HepG2 (cell line): Measurements from ENCODE around the gene HERC5. TPM values are rescaled to one million over a fixed set of nuclear protein-coding genes. Genes with fewer than 3 reads are reported as not detected.

ENCODE experiments used
- ATAC-seq: fragments of 200-7000 bp; cut with Tn5 transposase; 3 replicates; pipeline ENCODE4 v1.9.1; 2020; ENCODE audit warnings: mild to moderate bottlenecking, moderate library complexity
- BruUV-seq: library from RNA; stranded (reverse); fragments of 400-500 nt; replicated peaks from 2 replicates; lab custom pipeline; 2021; lab: Mats Ljungman, UMichigan
- CTCF ChIA-PET: fragments of 300-600 bp; formaldehyde crosslinking; extraction: SDS; loops from one replicate; lab custom pipeline; 2021; ENCODE audit warnings: low total read pairs, inconsistent platforms, low intra/inter-chr PET ratio; lab: Yijun Ruan, JAX
- POLR2A ChIA-PET: fragments of 350-600 bp; sonication (Branson Sonifier 250); formaldehyde crosslinking; loops from one replicate; lab custom pipeline; 2020; ENCODE audit warnings: antibody characterized with exemption, inconsistent platforms; lab: Yijun Ruan, JAX
- DNase-seq: peaks from one replicate; pipeline ENCODE4 v3.0.0-alpha.2; 2015; ENCODE audit warnings: low spot score
- FAIRE-seq: peaks from 3 replicates; lab custom pipeline; 2011; peaks lifted over from hg19 to GRCh38; lab: Jason Lieb, UNC
- H2AFZ ChIP-seq: one replicate; pipeline ENCODE4 v1.6.1; 2011; ENCODE audit warnings: low read length, inconsistent platforms
- H3K27ac ChIP-seq: fragments of 300-600 bp; 3 replicates; pipeline ENCODE4 v1.8.0; 2011; ENCODE audit warnings: mixed run types, mild to moderate bottlenecking, mixed read lengths, low read length, inconsistent platforms; ENCODE audit not compliant: insufficient read depth; ENCODE audit errors: extremely low read length
- H3K27me3 ChIP-seq, 2 experiments: fragments of 200-600 bp in 1 of 2; 2 replicates in 1 of 2; 3 replicates in 1 of 2; pipeline versions ENCODE4 v1.6.0 to v1.8.0; 2011; ENCODE audit warnings: low read length in 2 of 2, mild to moderate bottlenecking in 2 of 2, moderate library complexity in 2 of 2, inconsistent platforms in 1 of 2; ENCODE audit not compliant: insufficient read depth in 2 of 2, control insufficient read depth in 1 of 2
- H3K36me3 ChIP-seq, 2 experiments: fragments of 200-600 bp in 1 of 2; replicated peaks in 1 of 2; 2 replicates in 1 of 2; 3 replicates in 1 of 2; pipeline versions ENCODE4 v1.5.1 to v1.8.0; 2011; ENCODE audit warnings: low read length in 2 of 2, inconsistent platforms in 1 of 2; ENCODE audit not compliant: insufficient read depth in 2 of 2, control insufficient read depth in 1 of 2
- H3K4me1 ChIP-seq: 2 replicates; pipeline ENCODE4 v1.5.1; 2012; ENCODE audit warnings: low read length, inconsistent platforms; ENCODE audit not compliant: insufficient read depth
- H3K4me2 ChIP-seq: 2 replicates; pipeline ENCODE4 v1.6.0; 2011; ENCODE audit warnings: low read depth, low read length, inconsistent platforms
- H3K4me3 ChIP-seq, 3 experiments: fragments of 200-600 bp in 1 of 3; sonication (generic), shearing (Covaris generic) in 1 of 3; replicated peaks in 1 of 3; 2 replicates each; pipeline ENCODE4 v1.5.1; 2011 to 2016; ENCODE audit warnings: low read length in 3 of 3, inconsistent platforms in 2 of 3, low read depth in 2 of 3, mild to moderate bottlenecking in 2 of 3, control low read depth in 1 of 3, mixed read lengths in 1 of 3; ENCODE audit not compliant: insufficient read depth in 1 of 3
- H3K79me2 ChIP-seq: one replicate; pipeline ENCODE4 v1.6.1; 2011; ENCODE audit warnings: low read length, inconsistent platforms; ENCODE audit not compliant: insufficient read depth
- H3K9ac ChIP-seq: 2 replicates; pipeline ENCODE4 v1.6.0; 2011; ENCODE audit warnings: mild to moderate bottlenecking, low read depth, low read length, inconsistent platforms; ENCODE audit not compliant: insufficient read depth
- H3K9me3 ChIP-seq: 2 replicates; pipeline ENCODE4 v1.5.1; 2012; ENCODE audit warnings: mild to moderate bottlenecking, low read length
- H4K20me1 ChIP-seq: 2 replicates; pipeline ENCODE4 v1.6.0; 2011; ENCODE audit warnings: inconsistent platforms, mild to moderate bottlenecking, low read length, moderate library complexity; ENCODE audit not compliant: insufficient read depth
- POLR2AphosphoS5 ChIP-seq: IDR thresholded peaks from 2 replicates; pipeline ENCODE4 v1.6.1; 2012; ENCODE audit warnings: low read depth, low read length
- RFX3 ChIP-seq: IDR thresholded peaks from 2 replicates; pipeline ENCODE4 v1.6.1; 2016; ENCODE audit warnings: missing biosample characterization, missing genetic modification reagents
- ZBTB33 ChIP-seq: sonication (generic); formaldehyde crosslinking; IDR thresholded peaks from 2 replicates; pipeline ENCODE4 v1.4.0; 2020; ENCODE audit warnings: missing genetic modification reagents
- ZNF510 ChIP-seq: sonication (generic); formaldehyde crosslinking; IDR thresholded peaks from 2 replicates; pipeline ENCODE4 v1.4.0; 2020; ENCODE audit warnings: low read depth, mild to moderate bottlenecking, missing genetic modification reagents
- ZNF672 ChIP-seq: sonication (generic); formaldehyde crosslinking; IDR thresholded peaks from 2 replicates; pipeline ENCODE4 v1.8.1; 2022; ENCODE audit warnings: missing genetic modification reagents
- ZNF710 ChIP-seq: sonication (generic); formaldehyde crosslinking; IDR thresholded peaks from 2 replicates; pipeline ENCODE4 v1.5.0; 2020; ENCODE audit warnings: mild to moderate bottlenecking, missing genetic modification reagents, borderline replicate concordance
- WGBS: methylation state at CpG from one replicate; pipeline ENCODE4 v1.1.6; 2017; ENCODE audit warnings: low lambda C conversion rate; 5-methylcytosine and 5-hydroxymethylcytosine counted together
- in situ Hi-C: cut with HindIII; loops from 2 replicates; pipeline ENCODE4 v1.10.0; 2017; ENCODE audit warnings: low pct_unique_long_range_greater_than_20kb; ENCODE audit not compliant: extremely low pct_ligation_motif_present
- intact Hi-C: fragments of 100-400 bp; cut with micrococcal nuclease; formaldehyde crosslinking; loops from one replicate; pipeline ENCODE4 v1.10.0; 2022; ENCODE audit not compliant: unreplicated experiment
- polyA plus RNA-seq, 8 experiments: library from polyadenylated mRNA; depleted of rRNA in 3 of 8; stranded (reverse) in 7 of 8; unstranded in 1 of 8; fragments of >200 nt; fragmentation: Illumina TruSeq in 4 of 8; extraction: Trizol in 4 of 8; gene quantifications; 2 replicates each; pipeline versions ENCODE4 v1.2.1 to v1.2.3, GENCODE V29; 2011 to 2016; ENCODE audit warnings: low read depth in 4 of 8, missing spikeins in 1 of 8, mixed read lengths in 1 of 8; ENCODE audit not compliant: insufficient read depth in 1 of 8
- total RNA-seq, 5 experiments: library from RNA; depleted of rRNA; stranded (reverse); fragments of >200 nt; fragmentation: Illumina TruSeq; extraction: Trizol; gene quantifications; 2 replicates each; pipeline ENCODE4 v1.2.3, GENCODE V29; 2016; ENCODE audit warnings: low read depth in 1 of 5

HERC5 gene
- total and polyA plus RNA-seq, 2 of the 13 experiments (the other 11 are each of a cell fraction or from before 2014, with no cell fraction given): 0.13 to 0.33 TPM

GRCh38 chr4:88445252-88445651 is 11.7 kb upstream of the HERC5 start:
- in situ Hi-C loops: no loop called here
- H3K36me3 ChIP-seq: no peaks in the 10 kb centered on the region
- H2AFZ ChIP-seq: no peak overlapping the region
- no peak for FAIRE-seq
- WGBS: 0% methylated on average over 4 of the region's 4 CpGs
- H3K4me2 ChIP-seq: no peak overlapping the region
- no TSS peak for BruUV-seq
- intact Hi-C loops: no loop called here
- no peaks in the 10 kb centered on the region for H3K9me3 ChIP-seq
- no peaks in the 10 kb centered on the region for H3K79me2 ChIP-seq
- no peak for DNase-seq
- ChIA-PET POLR2A (no interaction called here), CTCF (no interaction called here)
- no peak overlapping the region for H3K4me3 ChIP-seq
- no peaks in the 10 kb centered on the region for H3K27me3 ChIP-seq
- H3K9ac ChIP-seq: no peak overlapping the region
- ATAC-seq: no peak
- H3K27ac ChIP-seq: no peak overlapping the region
- no peaks in the 10 kb centered on the region for H3K4me1 ChIP-seq
- no peak for TF ChIP-seq RFX3
- TF ChIP-seq ZNF510 (CRISPR knock-in tag): no peak
- TF ChIP-seq ZNF710 (CRISPR knock-in tag): no peak
- no peak for TF ChIP-seq ZBTB33 (CRISPR knock-in tag)
- no peak for TF ChIP-seq POLR2AphosphoS5
- no peak for TF ChIP-seq ZNF672 (CRISPR knock-in tag)
- H4K20me1 ChIP-seq: no peaks in the 10 kb centered on the region
